GM23338 (cell line): ENCODE results near the gene SEC14L1. TPM values are rescaled to one million over a fixed set of nuclear protein-coding genes. Genes with fewer than 3 reads are reported as not detected.

Experiments
- ATAC-seq: fragments of 200-7000 bp; cut with Tn5 transposase; 3 replicates; pipeline ENCODE4 v1.9.1; 2020
- DNase-seq: peaks from one replicate; pipeline ENCODE4 v3.0.0-alpha.2; 2015; ENCODE audit warnings: low spot score
- H2AFZ ChIP-seq: fragments of 200-600 bp; sonication (generic); 2 replicates; pipeline ENCODE4 v1.8.0; 2016; ENCODE audit warnings: antibody characterized with exemption, mild to moderate bottlenecking, moderate library complexity
- H3F3A ChIP-seq: fragments of 200-600 bp; sonication (generic); replicated peaks from 2 replicates; pipeline ENCODE4 v1.8.0; 2017; ENCODE audit warnings: antibody characterized with exemption, mixed run types, low read depth
- H3K27ac ChIP-seq: fragments of 200-600 bp; sonication (generic); 2 replicates; pipeline ENCODE4 v1.6.1; 2016; ENCODE audit warnings: low read depth
- H3K27me3 ChIP-seq: fragments of 200-600 bp; sonication (generic); 2 replicates; pipeline ENCODE4 v1.8.0; 2016; ENCODE audit warnings: mild to moderate bottlenecking, mixed run types, moderate library complexity; ENCODE audit not compliant: insufficient read depth
- H3K36me3 ChIP-seq: fragments of 200-600 bp; sonication (generic); 2 replicates; pipeline ENCODE4 v1.8.0; 2016; ENCODE audit warnings: mild to moderate bottlenecking; ENCODE audit not compliant: insufficient read depth
- H3K4me1 ChIP-seq: fragments of 200-600 bp; sonication (generic); 2 replicates; pipeline ENCODE4 v1.8.0; 2016; ENCODE audit warnings: mild to moderate bottlenecking, moderate library complexity; ENCODE audit not compliant: insufficient read depth
- H3K4me2 ChIP-seq: fragments of 200-600 bp; sonication (generic); 2 replicates; pipeline ENCODE4 v1.7.1; 2017; ENCODE audit warnings: mixed run types
- H3K4me3 ChIP-seq: fragments of 200-600 bp; sonication (generic); 2 replicates; pipeline ENCODE4 v1.6.1; 2016; ENCODE audit warnings: mixed run types
- H3K79me2 ChIP-seq: fragments of 200-600 bp; sonication (generic); replicated peaks from 2 replicates; pipeline ENCODE4 v1.8.0; 2017; ENCODE audit warnings: mild to moderate bottlenecking; ENCODE audit not compliant: insufficient read depth
- H3K9me2 ChIP-seq: fragments of 200-600 bp; sonication (generic); 2 replicates; pipeline ENCODE4 v1.8.0; 2017; ENCODE audit not compliant: insufficient read depth
- H4K20me1 ChIP-seq: fragments of 200-600 bp; sonication (generic); replicated peaks from 2 replicates; pipeline ENCODE4 v1.8.0; 2017; ENCODE audit warnings: mild to moderate bottlenecking; ENCODE audit not compliant: insufficient read depth
- H3K27ac Mint-ChIP-seq: 2 replicates; pipeline ENCODE4 v1.8.0; 2020; ENCODE audit warnings: inconsistent platforms, mild to moderate bottlenecking, moderate library complexity, mixed read lengths
- H3K27me3 Mint-ChIP-seq: 3 replicates; pipeline ENCODE4 v1.8.0; 2022; ENCODE audit warnings: low read depth, mild to moderate bottlenecking, moderate library complexity, mixed read lengths, inconsistent platforms; ENCODE audit not compliant: insufficient read depth, poor library complexity
- H3K36me3 Mint-ChIP-seq: 3 replicates; pipeline ENCODE4 v1.8.0; 2021; ENCODE audit warnings: low read depth, mild to moderate bottlenecking, inconsistent platforms, moderate library complexity, mixed read lengths
- H3K4me1 Mint-ChIP-seq: 3 replicates; pipeline ENCODE4 v1.8.0; 2020; ENCODE audit warnings: mild to moderate bottlenecking, inconsistent platforms, mixed read lengths
- H3K4me3 Mint-ChIP-seq: 3 replicates; pipeline ENCODE4 v1.8.0; 2021; ENCODE audit warnings: moderate library complexity, mild to moderate bottlenecking, inconsistent platforms, mixed read lengths
- H3K9me3 Mint-ChIP-seq: 3 replicates; pipeline ENCODE4 v1.8.0; 2020; ENCODE audit warnings: moderate library complexity, mild to moderate bottlenecking, inconsistent platforms, mixed read lengths
- CREB1 ChIP-seq: fragments of 250-450 bp; sonication (Bioruptor Pico); IDR thresholded peaks from 2 replicates; pipeline ENCODE4 v1.5.0; 2020; ENCODE audit warnings: low read depth, mild to moderate bottlenecking, moderate library complexity
- STAT1 ChIP-seq: IDR thresholded peaks from one replicate; pipeline ENCODE4 v1.6.1; 2016; ENCODE audit warnings: antibody characterized with exemption; ENCODE audit not compliant: unreplicated experiment
- ZNF331 ChIP-seq: fragments of 250-450 bp; sonication (Bioruptor Pico); IDR thresholded peaks from 2 replicates; pipeline ENCODE4 v1.5.0; 2020; ENCODE audit warnings: low read depth, mild to moderate bottlenecking, moderate library complexity
- polyA plus RNA-seq: library from polyadenylated mRNA; unstranded; fragments of >200 nt; fragmentation: Nextera tagmentation; extraction: Ambion mirVana; gene quantifications from 2 replicates; pipeline ENCODE4 v1.2.1, GENCODE V29; 2016
- total RNA-seq: library from RNA; depleted of rRNA; stranded (reverse); fragments of >200 nt; shearing (Covaris generic); gene quantifications from 2 replicates; pipeline ENCODE4 v1.2.3, GENCODE V29; 2014
- TF ChIP-seq, protein P1 (sequence below), 2 experiments: fragments of 200-600 bp in 1 of 2; sonication (generic) in 1 of 2; conservative IDR thresholded peaks; 2 replicates each; pipeline versions ENCODE4 v1.5.1 to v1.6.1; 2016 to 2017; ENCODE audit warnings: antibody characterized with exemption in 2 of 2, low read depth in 2 of 2, mild to moderate bottlenecking in 2 of 2, moderate library complexity in 1 of 2
- TF ChIP-seq, protein P2 (sequence below): fragments of 250-450 bp; sonication (Bioruptor Pico); IDR thresholded peaks from 2 replicates; pipeline ENCODE4 v1.5.0; 2020; ENCODE audit warnings: mild to moderate bottlenecking, moderate library complexity
- TF ChIP-seq, protein P3 (sequence below): IDR thresholded peaks from 2 replicates; pipeline ENCODE4 v1.6.1; 2016; ENCODE audit warnings: antibody characterized with exemption

The SEC14L1 gene
- total and polyA plus RNA-seq, 2 experiments from 2014 or later = 26.8 to 54.8 TPM

DNA sequence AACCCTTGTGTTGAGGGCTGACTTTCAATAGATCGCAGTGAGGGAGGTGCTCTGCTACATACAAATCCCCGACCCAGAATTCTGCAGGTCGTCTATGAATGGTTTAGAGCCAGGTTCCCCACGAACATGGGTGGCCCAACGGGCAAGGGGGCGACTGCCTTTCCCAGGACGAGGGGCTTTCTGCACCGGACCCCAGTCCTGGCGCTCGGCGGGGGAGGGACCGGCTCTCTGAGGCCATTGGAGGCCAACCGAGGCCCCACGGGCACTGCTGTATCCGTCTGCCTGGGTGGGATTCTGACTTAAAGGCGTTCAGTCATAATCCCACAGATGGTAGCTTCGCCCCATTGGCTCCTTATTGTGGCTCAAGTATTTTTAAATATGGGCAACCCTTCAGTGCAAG, 21.2 kb downstream of the SEC14L1 start:
- Mint-ChIP-seq H3K4me3 (no peak overlapping the region), H3K9me3 (peaks cover 16% of the 10 kb centered on the region; the same call in 2 of the 3 replicates), H3K4me1 (peaks cover 48% of the 10 kb centered on the region), H3K36me3 (peaks cover 15% of the 10 kb centered on the region; the same call in 2 of the 3 replicates), H3K27ac (no peak overlapping the region), H3K27me3 (peaks cover 4% of the 10 kb centered on the region)
- ATAC-seq (no peak), DNase-seq (no peak)
- peaks cover 3% of the 10 kb centered on the region for H3K36me3 ChIP-seq
- H4K20me1 ChIP-seq = no peaks in the 10 kb centered on the region; the same call in 1 of the 2 replicates
- H3K9me2 ChIP-seq = peaks cover 13% of the 10 kb centered on the region
- no peak overlapping the region for H3K4me2 ChIP-seq
- H3F3A ChIP-seq = 0 out of 2 replicates have a peak, but pooled peaks cover 6% of the 10 kb centered on the region
- H2AFZ ChIP-seq = no peak overlapping the region
- H3K27me3 ChIP-seq = no peaks in the 10 kb centered on the region
- no peak overlapping the region for H3K27ac ChIP-seq
- no peak for TF ChIP-seq ZNF331 (CRISPR knock-in tag)
- TF ChIP-seq, protein P1, sequence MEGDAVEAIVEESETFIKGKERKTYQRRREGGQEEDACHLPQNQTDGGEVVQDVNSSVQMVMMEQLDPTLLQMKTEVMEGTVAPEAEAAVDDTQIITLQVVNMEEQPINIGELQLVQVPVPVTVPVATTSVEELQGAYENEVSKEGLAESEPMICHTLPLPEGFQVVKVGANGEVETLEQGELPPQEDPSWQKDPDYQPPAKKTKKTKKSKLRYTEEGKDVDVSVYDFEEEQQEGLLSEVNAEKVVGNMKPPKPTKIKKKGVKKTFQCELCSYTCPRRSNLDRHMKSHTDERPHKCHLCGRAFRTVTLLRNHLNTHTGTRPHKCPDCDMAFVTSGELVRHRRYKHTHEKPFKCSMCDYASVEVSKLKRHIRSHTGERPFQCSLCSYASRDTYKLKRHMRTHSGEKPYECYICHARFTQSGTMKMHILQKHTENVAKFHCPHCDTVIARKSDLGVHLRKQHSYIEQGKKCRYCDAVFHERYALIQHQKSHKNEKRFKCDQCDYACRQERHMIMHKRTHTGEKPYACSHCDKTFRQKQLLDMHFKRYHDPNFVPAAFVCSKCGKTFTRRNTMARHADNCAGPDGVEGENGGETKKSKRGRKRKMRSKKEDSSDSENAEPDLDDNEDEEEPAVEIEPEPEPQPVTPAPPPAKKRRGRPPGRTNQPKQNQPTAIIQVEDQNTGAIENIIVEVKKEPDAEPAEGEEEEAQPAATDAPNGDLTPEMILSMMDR (conservative IDR thresholded peaks at IDR 0.05; ENCODE audit: low read depth in 2 of 2) = no peak
- TF ChIP-seq, protein P2, sequence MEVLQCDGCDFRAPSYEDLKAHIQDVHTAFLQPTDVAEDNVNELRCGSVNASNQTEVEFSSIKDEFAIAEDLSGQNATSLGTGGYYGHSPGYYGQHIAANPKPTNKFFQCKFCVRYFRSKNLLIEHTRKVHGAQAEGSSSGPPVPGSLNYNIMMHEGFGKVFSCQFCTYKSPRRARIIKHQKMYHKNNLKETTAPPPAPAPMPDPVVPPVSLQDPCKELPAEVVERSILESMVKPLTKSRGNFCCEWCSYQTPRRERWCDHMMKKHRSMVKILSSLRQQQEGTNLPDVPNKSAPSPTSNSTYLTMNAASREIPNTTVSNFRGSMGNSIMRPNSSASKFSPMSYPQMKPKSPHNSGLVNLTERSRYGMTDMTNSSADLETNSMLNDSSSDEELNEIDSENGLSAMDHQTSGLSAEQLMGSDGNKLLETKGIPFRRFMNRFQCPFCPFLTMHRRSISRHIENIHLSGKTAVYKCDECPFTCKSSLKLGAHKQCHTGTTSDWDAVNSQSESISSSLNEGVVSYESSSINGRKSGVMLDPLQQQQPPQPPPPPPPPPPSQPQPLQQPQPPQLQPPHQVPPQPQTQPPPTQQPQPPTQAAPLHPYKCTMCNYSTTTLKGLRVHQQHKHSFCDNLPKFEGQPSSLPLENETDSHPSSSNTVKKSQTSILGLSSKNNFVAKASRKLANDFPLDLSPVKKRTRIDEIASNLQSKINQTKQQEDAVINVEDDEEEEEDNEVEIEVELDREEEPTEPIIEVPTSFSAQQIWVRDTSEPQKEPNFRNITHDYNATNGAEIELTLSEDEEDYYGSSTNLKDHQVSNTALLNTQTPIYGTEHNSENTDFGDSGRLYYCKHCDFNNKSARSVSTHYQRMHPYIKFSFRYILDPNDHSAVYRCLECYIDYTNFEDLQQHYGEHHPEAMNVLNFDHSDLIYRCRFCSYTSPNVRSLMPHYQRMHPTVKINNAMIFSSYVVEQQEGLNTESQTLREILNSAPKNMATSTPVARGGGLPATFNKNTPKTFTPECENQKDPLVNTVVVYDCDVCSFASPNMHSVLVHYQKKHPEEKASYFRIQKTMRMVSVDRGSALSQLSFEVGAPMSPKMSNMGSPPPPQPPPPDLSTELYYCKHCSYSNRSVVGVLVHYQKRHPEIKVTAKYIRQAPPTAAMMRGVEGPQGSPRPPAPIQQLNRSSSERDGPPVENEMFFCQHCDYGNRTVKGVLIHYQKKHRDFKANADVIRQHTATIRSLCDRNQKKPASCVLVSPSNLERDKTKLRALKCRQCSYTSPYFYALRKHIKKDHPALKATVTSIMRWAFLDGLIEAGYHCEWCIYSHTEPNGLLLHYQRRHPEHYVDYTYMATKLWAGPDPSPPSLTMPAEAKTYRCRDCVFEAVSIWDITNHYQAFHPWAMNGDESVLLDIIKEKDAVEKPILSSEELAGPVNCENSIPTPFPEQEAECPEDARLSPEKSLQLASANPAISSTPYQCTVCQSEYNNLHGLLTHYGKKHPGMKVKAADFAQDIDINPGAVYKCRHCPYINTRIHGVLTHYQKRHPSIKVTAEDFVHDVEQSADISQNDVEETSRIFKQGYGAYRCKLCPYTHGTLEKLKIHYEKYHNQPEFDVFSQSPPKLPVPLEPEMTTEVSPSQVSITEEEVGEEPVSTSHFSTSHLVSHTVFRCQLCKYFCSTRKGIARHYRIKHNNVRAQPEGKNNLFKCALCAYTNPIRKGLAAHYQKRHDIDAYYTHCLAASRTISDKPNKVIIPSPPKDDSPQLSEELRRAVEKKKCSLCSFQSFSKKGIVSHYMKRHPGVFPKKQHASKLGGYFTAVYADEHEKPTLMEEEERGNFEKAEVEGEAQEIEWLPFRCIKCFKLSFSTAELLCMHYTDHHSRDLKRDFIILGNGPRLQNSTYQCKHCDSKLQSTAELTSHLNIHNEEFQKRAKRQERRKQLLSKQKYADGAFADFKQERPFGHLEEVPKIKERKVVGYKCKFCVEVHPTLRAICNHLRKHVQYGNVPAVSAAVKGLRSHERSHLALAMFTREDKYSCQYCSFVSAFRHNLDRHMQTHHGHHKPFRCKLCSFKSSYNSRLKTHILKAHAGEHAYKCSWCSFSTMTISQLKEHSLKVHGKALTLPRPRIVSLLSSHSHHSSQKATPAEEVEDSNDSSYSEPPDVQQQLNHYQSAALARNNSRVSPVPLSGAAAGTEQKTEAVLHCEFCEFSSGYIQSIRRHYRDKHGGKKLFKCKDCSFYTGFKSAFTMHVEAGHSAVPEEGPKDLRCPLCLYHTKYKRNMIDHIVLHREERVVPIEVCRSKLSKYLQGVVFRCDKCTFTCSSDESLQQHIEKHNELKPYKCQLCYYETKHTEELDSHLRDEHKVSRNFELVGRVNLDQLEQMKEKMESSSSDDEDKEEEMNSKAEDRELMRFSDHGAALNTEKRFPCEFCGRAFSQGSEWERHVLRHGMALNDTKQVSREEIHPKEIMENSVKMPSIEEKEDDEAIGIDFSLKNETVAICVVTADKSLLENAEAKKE = no peak
- peaks cover 49% of the 10 kb centered on the region for H3K4me1 ChIP-seq
- no peak overlapping the region for H3K4me3 ChIP-seq
- peaks cover 61% of the 10 kb centered on the region for H3K79me2 ChIP-seq

DNA sequence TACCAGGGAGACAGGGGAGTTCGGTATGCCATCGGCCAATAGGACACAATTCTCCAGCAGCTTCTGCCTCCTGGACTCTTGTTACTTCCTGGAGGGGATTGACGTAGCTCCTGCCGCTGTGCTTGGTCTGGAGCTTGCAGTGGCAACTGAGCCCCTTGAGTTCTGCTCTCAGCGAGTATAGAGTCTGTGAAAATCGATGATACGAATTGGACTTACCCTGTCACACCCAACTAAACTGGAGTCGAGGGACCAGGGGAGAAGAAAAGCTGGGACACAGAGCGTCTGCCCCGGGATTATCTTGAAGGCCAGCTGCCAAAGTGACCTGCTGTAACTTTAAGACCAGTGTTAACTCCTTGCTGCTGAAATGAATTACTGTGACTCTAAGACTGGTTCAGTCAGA, 22.2 kb downstream of the SEC14L1 start:
- no peaks in the 10 kb centered on the region; the same call in 1 of the 2 replicates for H4K20me1 ChIP-seq

More for the DNA sequence above, 22.2 kb downstream of the SEC14L1 start:
- Histone ChIP-seq H3K36me3 (peaks cover 14% of the 10 kb centered on the region), H2AFZ (no peak overlapping the region), H3K9me2 (peaks cover 9% of the 10 kb centered on the region), H3K79me2 (peaks cover 62% of the 10 kb centered on the region), H3K27me3 (no peaks in the 10 kb centered on the region), H3K27ac (no peak overlapping the region), H3K4me1 (peaks cover 49% of the 10 kb centered on the region), H3K4me2 (peak overlapping the region; percentile 70; the same call in 1 of the 2 replicates), H3F3A (0 out of 2 replicates have a peak, but pooled peaks cover 6% of the 10 kb centered on the region), H3K4me3 (no peak overlapping the region)
- Mint-ChIP-seq H3K27me3 (peaks cover 7% of the 10 kb centered on the region), H3K4me3 (no peak overlapping the region), H3K4me1 (peaks cover 46% of the 10 kb centered on the region), H3K36me3 (peaks cover 25% of the 10 kb centered on the region), H3K27ac (no peak overlapping the region), H3K9me3 (peaks cover 26% of the 10 kb centered on the region)
- ATAC-seq = no peak
- no peak for DNase-seq
- TF ChIP-seq, protein P3, sequence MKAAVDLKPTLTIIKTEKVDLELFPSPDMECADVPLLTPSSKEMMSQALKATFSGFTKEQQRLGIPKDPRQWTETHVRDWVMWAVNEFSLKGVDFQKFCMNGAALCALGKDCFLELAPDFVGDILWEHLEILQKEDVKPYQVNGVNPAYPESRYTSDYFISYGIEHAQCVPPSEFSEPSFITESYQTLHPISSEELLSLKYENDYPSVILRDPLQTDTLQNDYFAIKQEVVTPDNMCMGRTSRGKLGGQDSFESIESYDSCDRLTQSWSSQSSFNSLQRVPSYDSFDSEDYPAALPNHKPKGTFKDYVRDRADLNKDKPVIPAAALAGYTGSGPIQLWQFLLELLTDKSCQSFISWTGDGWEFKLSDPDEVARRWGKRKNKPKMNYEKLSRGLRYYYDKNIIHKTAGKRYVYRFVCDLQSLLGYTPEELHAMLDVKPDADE = no peak
- TF ChIP-seq STAT1 (no peak), CREB1 (CRISPR knock-in tag) (no peak)
- TF ChIP-seq, protein P1 (conservative IDR thresholded peaks at IDR 0.05; ENCODE audit: low read depth in 2 of 2) = no peak
